Glomerular endothelial cell (primary cell): ENCODE data around the gene GPR4. TPM values are rescaled to one million over a fixed set of nuclear protein-coding genes. Genes with fewer than 3 reads are reported as not detected.

Source experiments
- DNase-seq: peaks from one replicate; pipeline ENCODE4 v3.0.0-alpha.2; 2011; ENCODE audit warnings: low read depth, low spot score; ENCODE audit errors: extremely low read depth
- total RNA-seq: library from RNA; depleted of rRNA; stranded (reverse); fragments of >200 nt; gene quantifications from 2 replicates; pipeline ENCODE4 v1.2.3, GENCODE V29; 2015

GPR4 gene
- total RNA-seq, 1 donor from 2014 or later, result 14.8 TPM

DNA sequence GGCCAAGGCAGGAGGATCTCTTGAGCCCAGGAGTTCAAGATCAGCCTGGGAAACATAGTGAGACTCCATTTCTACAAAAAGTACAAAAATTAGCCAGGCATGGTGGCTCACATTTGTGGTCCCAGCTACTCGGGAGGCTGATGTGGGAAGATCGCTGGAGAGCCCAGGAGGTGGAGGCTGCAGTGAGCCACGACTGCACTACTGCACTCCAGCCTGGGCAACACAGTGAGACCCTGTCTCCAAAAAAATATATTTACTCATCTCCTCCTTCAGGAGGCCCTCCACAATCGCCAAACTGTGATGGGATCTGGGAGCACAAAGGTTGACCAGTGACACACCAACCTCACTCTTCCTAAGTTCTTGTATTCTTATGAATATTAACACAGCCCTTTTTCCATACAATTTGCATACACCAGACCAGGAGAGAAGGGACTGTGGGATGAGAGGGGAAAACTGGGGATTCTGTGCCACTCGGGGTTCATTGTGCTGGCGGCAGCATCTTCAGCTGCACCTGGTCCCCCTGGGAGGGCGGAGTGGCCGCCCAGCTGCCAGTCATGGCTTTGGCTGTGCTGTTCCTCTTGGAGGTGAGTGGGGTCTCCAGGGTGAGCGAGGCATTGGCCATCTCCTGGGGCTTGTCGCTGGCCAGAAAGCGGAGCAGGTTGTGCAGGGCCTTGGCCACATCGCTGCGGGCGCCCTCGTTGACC is 11.6 kb downstream of the GPR4 start:
- no peak for DNase-seq

DNA sequence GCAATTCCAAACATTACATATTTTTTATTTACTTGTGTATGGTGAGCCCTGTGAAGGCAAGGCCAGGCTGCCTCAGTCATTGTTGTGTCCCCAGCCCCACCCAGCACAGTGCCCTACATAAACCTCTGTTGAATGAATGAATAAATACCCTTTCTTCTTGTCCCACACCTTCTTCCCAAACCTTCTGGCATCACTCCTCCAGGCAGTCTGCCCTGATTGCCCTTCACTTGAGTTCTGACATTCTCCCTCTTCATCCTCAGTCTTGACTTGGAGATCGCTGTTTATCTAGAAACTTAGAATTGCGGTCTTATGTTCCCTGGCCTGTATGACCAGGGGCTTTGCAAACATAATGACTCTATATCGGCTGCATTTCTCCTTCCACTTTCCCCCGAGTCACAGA is 12.2 kb downstream of the GPR4 start:
- DNase-seq, result no peak

DNA sequence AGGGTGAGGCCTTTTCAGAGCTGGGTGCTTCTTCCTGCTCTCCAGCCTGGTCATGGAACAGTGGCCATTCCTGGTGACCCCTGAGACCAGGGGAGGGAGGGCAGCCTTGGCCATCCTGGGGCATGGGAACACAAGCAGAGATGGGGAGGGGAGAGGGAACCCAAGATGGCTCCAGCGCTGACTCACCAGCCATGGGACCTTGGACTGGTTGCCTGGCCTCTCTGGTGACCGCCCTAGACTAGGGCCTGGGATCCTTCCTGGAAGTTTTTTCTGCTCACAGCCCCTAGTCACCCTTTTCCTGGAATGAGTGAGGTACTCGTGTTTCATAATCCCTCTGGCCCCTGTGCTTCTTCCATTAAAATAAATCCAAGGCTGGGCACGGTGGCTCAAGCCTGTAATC is 14.1 kb downstream of the GPR4 start:
- no peak for DNase-seq

DNA sequence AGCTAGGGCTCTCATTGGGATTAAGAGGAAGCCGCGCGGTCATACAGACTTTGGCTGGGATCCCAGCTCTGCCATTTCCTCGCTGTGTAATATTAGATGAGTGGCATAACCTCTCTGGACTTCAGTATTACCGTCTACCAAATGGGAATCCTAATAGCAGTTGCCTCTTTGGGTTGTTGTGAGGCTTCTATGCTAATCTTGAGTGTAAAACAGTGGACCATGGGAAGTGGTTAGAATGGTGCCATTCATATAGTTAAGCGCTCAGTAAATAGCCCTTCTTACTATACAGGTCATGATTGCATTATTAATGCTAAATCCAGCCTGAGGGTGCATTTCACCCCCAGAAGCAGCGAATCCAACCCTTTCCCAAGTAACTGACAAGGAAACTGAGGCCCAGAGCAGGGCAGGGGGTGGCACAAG is 16.8 kb downstream of the GPR4 start:
- DNase-seq, result no peak

DNA sequence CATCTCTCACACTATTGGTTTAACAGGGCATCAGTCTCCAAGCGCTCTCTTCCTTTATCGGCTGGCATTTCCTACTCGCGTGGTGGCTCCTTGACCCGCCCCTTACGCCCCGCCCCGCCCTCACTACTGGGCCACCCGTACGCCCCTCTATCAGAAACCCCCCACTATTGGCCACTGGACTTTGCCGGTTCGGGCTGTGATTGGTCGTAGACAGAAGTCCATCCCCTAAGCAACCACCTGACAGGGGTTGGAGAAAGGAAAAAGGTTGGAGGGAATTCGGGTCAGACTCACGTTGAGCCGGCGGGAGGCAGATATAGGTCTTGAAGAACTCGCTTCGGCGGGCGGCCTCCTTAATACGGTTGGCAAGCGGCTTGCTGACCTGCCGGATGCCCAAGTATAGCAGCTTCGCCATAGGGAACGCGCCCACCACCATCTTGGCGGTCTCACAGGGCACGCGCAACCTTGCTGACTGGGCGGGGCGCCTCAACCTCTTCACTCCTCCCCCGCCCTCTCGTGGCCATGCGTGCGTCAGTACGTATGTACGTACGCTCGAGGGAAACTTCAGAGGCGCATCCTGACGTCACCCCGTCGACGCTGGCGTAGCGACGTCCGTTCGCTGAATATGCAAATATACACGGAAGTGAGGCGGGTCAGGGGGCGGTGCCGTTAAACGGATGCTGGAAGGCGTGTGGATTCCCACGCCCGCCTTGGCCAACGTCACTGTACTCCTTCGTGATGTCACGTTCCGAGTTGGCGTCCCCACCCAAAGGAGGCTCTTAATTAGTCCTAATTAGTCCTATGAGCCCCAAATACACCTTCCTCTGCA is 17.5 kb downstream of the GPR4 start, which contains the start of gene OPA3:
TSS of gene OPA3 (minus strand) at position 471 of the 826 bp plus-strand sequence. CDS start at position 433, 38 bp downstream.
- peak; percentile 97 for DNase-seq

DNA sequence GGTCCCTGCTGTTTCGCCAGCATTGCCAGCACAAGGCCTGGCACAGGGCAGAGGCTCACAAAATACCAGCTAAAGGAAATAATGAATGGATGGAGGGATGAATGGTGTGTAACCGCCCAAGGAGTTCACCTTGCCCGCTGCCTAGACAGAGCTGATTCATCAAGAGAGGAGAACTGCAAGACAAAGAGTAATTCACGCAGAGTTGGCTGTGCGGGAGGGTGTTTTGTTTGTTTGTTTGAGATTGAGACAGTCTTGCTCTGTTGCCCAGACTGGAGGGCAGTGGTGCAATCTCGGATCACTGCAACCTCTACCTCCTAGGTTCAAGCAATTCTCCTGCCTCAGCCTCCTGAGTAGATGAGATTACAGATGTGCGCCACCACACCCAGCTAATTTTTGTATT is 20.4 kb downstream of the GPR4 start:
- no peak for DNase-seq

DNA sequence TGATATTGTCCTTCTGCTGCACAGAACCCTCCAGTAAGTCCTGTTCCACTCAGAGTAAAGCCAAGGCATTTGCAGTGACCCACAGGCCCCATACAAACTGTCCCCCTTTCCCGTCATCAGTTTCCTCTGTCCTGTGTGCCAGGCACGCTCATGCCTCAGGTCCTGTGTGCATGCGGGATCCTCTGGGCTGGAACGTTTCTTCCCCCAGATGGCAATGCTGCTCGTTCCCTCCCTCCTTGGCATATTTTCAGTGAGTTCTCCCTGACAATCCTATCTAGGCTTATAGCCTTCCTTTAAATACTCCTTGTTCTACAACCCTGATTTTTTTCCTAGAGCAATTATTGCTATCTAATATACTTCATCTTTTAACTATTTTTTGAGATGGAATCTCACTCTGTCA is 23.2 kb downstream of the GPR4 start:
- no peak for DNase-seq

DNA sequence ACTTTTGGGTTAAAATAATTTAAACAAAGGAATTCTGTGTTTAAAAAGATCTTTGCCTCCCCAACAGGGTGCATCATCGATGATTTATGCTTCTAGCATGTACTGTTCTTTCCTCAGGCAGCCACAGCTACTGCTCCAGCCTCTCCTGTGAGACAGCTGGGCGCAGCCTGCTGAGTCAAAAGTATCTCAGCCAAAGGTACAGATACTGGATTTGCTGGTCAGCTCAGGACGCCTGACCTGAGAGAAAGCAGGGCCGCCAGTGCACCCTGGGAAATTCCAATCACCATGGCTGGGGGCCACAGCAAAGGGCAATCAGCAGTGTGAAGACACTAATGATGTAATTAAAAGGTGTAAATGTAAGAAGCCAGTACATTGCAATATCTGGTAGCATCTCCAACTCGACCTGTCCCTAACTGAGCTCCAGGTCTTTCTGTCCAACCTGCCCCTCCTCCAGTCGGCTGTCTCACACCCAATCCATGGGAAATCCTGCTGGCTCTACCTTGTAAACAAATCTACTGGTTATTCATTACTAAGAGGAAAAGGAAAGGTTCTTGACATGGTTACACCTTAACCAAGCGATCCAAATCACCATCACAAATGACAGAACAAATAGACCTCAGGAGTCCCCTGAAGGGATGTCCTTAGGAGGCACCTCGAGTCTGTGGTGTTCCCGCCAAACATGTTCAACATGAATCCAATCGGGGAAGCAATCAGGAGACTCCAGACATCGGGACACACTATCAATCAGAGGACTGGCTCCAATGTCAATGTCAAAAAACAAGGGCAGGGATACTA is 24.7 kb downstream of the GPR4 start:
- DNase-seq, result no peak

DNA sequence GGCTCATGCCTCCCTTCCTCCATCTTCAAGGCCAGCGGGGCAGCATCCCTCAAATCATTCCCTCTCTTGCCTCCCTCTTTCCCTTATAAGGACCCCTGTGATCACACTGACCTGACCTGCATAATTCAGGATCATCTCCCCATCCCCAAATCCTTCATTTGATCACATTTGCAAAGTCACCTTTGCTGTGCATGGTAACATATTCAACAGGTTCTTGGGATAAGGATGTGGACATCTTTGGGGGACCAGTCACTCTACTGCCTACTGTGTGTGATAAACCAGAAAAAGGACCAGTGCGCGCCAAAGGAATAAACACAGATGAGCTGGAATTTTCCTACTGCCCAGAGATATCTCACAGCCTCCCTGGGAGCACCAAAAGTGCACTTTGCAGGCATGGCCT is 25.3 kb downstream of the GPR4 start:
- DNase-seq, result no peak

DNA sequence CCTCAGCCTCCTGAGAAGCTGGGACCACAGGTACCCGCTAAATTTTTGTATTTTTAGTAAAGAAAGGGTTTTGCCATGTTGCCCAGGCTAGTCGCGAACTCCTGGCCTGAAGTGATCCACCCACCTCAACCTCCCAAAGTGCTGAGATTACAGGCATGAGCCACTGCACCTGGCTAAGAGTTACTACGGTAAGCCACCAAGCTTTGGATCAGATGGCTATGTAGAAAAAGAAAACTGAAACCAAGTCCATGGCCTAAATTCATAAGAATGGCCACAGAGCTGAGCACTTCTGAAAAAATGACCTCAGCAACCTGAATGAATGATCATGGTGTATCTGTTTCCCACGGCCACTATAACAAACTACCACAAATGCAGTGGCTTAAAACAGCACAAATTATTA is 26.8 kb downstream of the GPR4 start:
- no peak for DNase-seq

DNA sequence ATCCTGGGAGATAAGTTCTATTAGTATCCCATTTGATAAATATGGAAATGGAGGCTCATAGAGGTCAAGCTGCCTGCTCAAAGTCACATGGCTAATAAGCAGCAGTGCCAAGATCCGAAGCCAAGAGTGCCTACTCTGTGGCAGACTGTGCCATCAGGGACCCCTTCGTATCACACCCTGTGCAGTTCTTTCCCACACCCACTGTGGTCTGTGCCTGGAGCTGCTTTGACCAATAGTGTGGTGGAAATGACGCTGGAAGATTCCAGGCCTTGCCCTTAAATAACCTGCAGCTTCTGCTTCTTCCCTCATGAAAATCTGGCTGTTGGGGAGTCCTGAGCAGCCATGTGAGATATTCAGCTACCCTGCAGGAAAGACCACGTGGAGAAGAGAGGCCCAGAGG is 27.5 kb downstream of the GPR4 start:
- DNase-seq, result no peak

DNA sequence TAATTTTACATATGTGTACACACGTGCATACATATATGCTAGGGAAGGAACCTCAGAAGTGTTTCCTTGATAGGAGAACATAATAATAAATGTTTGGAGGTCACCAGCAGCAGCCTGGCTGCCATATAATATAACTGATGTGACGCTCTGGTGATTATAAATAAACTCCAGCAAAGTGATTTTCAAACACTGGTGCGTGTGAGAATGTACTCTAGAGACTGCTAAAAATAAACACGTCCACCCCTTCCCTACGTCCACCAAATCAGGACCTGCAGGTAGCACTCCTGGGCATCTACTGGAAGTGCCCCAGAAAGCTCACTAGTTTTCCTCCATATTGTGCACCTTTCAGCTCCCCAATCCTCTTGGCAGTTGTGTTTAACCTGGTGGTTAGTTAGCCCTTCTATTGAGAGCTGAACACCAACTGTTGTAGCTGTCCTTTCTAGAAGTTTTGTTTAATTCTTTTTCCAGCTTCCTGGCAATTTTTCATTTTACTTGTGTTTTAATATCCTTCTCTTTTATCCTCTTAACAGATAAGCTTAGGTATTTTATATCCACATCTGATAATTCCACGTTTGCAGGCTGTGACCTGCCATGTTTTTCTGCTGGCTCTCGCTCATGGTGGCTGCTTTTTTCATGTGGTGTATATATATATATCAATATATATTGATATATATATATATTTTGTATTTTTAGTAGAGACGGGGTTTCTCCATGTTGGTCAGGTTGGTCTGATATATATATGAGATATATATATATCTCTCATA is 30.4 kb downstream of the GPR4 start:
- no peak for DNase-seq

DNA sequence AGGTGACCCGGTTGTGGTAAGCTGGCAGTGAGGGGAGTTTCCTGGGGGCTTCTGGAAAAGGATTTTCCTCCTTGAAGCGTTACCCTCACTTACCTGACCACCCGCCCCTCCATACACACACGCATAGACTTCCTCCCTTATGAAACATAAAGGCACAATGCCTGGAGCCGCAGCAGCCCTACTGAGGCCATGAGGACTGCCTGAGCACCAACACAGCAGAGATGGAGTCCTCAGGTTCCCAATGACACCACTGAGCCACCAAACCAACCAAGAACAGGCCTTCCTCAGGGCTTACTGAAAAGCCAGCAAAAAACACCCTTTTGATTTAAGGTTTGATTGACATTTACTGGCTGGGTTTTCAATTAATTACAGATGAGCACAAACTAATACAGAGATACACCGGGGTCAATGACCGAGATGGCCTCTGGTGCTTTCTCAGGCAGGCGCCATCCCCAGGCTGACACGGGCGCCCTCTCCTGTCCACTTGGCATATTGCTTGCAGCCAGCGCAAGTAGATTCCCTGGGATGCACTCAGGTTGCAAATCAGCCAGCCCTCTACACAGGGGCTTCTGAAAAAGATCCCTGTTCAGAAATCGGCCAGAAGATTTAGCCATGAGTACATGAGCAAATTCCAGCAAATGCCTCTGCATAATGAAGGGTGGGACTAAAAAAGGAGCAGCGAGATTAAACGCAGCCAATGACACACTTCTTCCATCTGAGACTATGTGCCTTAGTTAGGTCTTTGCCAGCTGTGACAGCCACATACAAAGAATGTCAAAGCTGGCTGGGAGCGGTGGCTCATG is 32.2 kb downstream of the GPR4 start:
- DNase-seq, result no peak

DNA sequence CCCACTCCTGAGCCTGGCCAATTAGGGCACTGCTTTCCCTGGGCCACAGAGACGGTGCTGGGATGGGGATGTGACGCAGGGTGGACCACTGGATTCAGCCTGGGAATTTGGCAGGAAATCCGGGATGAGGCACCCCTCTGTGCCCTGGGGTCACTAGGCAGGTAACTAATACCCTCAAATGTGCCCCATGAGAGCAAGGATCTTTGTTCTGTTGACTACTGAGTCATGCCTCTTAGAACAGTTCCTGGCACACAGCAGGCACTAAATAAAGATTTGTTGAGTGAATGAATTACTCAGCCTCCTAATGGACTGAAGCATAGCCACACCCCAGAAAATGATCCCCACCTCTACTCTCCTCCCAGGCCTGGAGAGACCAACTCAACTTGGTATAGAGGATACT is 33.3 kb downstream of the GPR4 start:
- DNase-seq, result no peak

DNA sequence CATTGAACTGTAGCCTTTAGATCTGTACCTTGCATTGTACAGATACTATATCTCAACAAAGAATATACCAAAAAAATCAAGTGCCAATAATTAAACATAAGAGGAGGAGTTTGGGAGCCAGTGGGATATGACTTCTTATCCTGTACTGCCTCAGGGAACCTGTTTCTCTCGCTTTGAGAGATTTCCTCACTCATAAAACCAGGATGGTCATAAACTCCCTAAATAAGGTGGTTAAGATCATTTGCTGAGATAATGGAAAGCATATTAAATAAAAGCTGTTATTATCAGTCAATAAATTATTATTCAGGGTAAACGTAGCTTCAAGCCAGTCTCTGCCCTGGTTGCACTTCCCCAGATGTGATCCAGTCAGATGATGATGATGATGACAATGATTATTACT is 34.4 kb downstream of the GPR4 start:
- DNase-seq, result no peak

DNA sequence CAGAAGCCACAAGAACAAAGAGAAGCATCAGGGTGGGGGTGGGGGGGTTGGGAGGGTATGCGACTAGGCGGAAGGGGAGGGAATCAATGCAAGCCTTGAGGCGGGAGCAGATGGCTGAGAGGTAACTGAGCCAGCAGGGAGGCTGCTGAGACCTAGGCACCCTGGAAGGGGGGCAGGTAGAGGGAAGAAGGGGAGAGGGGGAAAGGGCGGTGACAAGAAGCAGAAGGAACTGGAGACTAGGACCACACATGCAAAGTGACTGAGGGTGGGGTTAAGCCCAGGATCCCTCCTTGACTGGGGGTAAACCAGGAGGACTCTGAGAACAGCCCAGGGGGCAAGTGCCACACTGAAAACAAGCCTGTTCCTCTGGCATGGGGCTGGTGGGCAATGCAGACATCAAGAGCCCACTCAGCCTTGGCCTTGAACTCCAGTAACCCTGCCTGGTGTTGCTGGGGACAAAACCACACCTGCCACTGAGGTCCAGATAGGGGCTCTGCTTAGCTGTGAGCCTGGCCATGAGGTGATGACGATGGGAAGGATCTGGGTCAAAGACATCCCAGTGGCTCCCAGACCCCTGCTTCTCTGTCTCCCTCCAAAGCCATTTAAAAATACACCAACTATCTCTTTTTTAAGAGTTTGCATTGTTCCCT is 37.8 kb downstream of the GPR4 start:
- no peak for DNase-seq

DNA sequence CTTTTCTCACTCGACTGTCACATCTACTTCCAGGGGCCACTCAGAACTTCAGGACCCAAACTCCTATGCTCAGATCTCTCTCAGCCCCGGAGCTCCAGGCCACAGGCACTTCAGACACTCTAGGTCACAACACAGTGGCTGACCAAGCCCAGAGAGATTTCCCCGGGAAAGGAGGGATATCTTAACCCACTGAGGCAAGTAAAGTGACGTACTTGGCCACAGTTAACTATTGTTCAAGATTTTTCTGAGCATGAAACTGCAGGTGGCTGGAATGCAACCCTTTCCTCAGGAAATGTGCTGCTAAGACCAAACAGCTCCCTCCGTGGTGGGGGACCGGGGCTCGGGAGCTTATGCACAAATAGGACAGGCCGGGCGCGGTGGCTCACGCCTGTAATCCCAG is 41.3 kb downstream of the GPR4 start:
- DNase-seq, result peak; percentile 23

DNA sequence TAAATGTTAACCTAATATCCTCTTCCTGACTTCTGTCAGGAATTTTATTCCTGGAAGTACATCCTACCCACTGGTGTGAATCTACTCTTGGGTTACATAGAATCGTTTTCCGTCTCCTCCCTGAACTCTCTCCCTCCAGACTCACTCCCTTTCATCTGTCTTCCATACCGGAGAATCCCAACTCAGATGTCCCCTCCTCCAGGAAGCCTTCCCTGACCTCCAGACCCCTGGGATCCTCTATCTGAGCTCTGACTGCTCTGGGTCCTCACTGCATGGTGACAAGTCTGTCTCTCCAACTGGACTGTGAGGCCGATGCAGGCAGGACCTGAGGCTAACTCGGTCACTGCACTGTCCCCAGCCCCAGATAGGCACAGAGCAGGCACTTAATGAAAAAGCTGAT is 42.0 kb downstream of the GPR4 start:
- no peak for DNase-seq

DNA sequence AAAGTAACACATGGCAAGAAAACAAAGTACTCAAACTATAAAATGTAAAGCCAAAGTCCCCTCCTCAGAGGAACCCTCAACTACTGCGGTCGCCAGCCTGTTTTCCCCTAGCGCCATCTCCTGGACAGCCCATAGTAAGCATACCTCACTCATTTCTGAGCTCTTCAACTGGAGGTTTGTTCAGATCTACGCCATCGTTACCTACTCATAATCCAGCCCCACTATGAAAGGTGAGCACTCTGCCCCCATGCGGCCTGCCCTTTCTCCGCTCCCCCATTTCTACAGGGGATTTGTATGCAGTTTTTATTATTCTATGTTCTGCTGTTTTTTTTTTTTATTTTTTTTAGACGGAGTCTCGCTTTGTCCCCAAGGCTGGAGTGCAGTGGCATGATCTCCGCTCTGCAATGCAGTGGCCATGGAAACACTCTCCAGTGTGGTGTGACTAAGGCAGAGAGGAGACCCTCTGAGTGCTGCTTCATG is 43.6 kb downstream of the GPR4 start:
- peak; percentile 14 for DNase-seq
